C4-2B (cell line): ENCODE measurements around the gene ATRNL1.

Experiments used
- H3K27ac ChIP-seq: fragments of 450-650 bp; 2 replicates; pipeline ENCODE4 v1.5.1; 2017
- CTCF ChIP-seq: fragments of 450-650 bp; conservative IDR thresholded peaks from 2 replicates; pipeline ENCODE4 v1.5.1; 2017; ENCODE audit warnings: mild to moderate bottlenecking
- ZFX ChIP-seq: fragments of 450-650 bp; IDR thresholded peaks from 2 replicates; pipeline ENCODE4 v1.6.1; 2017

Gene ATRNL1

GRCh38 chr10:115898242-115898641 lies 805.1 kb downstream of the ATRNL1 start:
- no peak overlapping the region for H3K27ac ChIP-seq
- TF ChIP-seq ZFX: no peak
- peak; percentile 23 for TF ChIP-seq CTCF

GRCh38 chr10:115902596-115902995 lies 809.4 kb downstream of the ATRNL1 start:
- H3K27ac ChIP-seq: no peak overlapping the region
- TF ChIP-seq ZFX: no peak
- no peak for TF ChIP-seq CTCF

GRCh38 chr10:115903207-115903606 lies 810.0 kb downstream of the ATRNL1 start:
- TF ChIP-seq ZFX (no peak), CTCF (no peak)
- no peak overlapping the region for H3K27ac ChIP-seq

GRCh38 chr10:115903845-115904244 lies 810.7 kb downstream of the ATRNL1 start:
- H3K27ac ChIP-seq: no peak overlapping the region
- TF ChIP-seq CTCF (no peak), ZFX (no peak)

GRCh38 chr10:115909037-115909436 lies 815.9 kb downstream of the ATRNL1 start:
- H3K27ac ChIP-seq: no peak overlapping the region
- TF ChIP-seq CTCF (no peak), ZFX (no peak)

- H3K27ac ChIP-seq: no peak overlapping the region
- no peak for TF ChIP-seq CTCF
- TF ChIP-seq ZFX: no peak
These were observed 817.0 kb downstream of the ATRNL1 start for GRCh38 chr10:115909962-115910731.

GRCh38 chr10:115914475-115914874 lies 821.3 kb downstream of the ATRNL1 start:
- TF ChIP-seq CTCF (no peak), ZFX (no peak)
- H3K27ac ChIP-seq: no peak overlapping the region
